G401 (cell line): ENCODE measurements around the gene COL9A3. TPM values are rescaled to one million over a fixed set of nuclear protein-coding genes. Genes with fewer than 3 reads are reported as not detected.
A peak's percentile ranks its signal among the peaks of the same experiment; 100 is the strongest.
"Not testable (repeated sequence)": the region's sequence is repeated elsewhere in the genome, so short reads cannot be mapped to it uniquely, and the experiment has no call there.

Experiments
- DNase-seq: peaks from one replicate; pipeline ENCODE4 v3.0.0-alpha.2; 2015; ENCODE audit warnings: low spot score
- in situ Hi-C: cut with HindIII; loops from 2 replicates; pipeline ENCODE4 v1.10.0; 2016; ENCODE audit warnings: low sequenced_read_pairs, mixed read lengths
- total RNA-seq: library from RNA; depleted of rRNA; stranded (reverse); fragments of >200 nt; shearing (Covaris generic); gene quantifications from 2 replicates; pipeline ENCODE4 v1.2.3, GENCODE V29; 2014

Gene COL9A3
- total RNA-seq, 1 experiment from 2014 or later: 8.6 TPM

- in situ Hi-C loops: no loop called here
- DNase-seq: no peak
Observed at GRCh38 chr20:62845416-62846160, 28.7 kb downstream of the COL9A3 start.

- no peak for DNase-seq
- in situ Hi-C loops: no loop called here
Observed at GRCh38 chr20:62846166-62846890, 29.5 kb downstream of the COL9A3 start.

GRCh38 chr20:62848917-62849316 is 32.1 kb downstream of the COL9A3 start:
- in situ Hi-C loops, DNase-seq: not testable (repeated sequence)

- in situ Hi-C loops: no loop called here
- DNase-seq: no peak
Observed at GRCh38 chr20:62849431-62849830, 32.6 kb downstream of the COL9A3 start.

GRCh38 chr20:62850333-62850974 is 33.6 kb downstream of the COL9A3 start:
- in situ Hi-C loops: no loop called here
- no peak for DNase-seq

- DNase-seq: no peak
- in situ Hi-C loops: no loop called here
Observed at GRCh38 chr20:62852196-62852595, 35.3 kb downstream of the COL9A3 start.

- in situ Hi-C loops: no loop called here
Observed at GRCh38 chr20:62852841-62853240, 36.0 kb downstream of the COL9A3 start.

GRCh38 chr20:62853304-62853703 is 36.5 kb downstream of the COL9A3 start:
- in situ Hi-C loops, DNase-seq: not testable (repeated sequence)

More at GRCh38 chr20:62852841-62853240, 36.0 kb downstream of the COL9A3 start:
- DNase-seq: no peak

GRCh38 chr20:62854121-62854520 is 37.3 kb downstream of the COL9A3 start:
- in situ Hi-C loops: no loop called here
- no peak for DNase-seq

- DNase-seq: no peak
- in situ Hi-C loops: no loop called here
Observed at GRCh38 chr20:62855120-62855519, 38.3 kb downstream of the COL9A3 start.

GRCh38 chr20:62856931-62857619 is 40.2 kb downstream of the COL9A3 start:
- in situ Hi-C loops: no loop called here
- DNase-seq: no peak

- in situ Hi-C loops: no loop called here
- DNase-seq: no peak
Observed at GRCh38 chr20:62858058-62858830, 41.4 kb downstream of the COL9A3 start.

GRCh38 chr20:62859721-62860120 is 42.9 kb downstream of the COL9A3 start:
- no peak for DNase-seq
- in situ Hi-C loops: no loop called here

- in situ Hi-C loops: no loop called here
- peak; percentile 33 for DNase-seq
Observed at GRCh38 chr20:62860391-62860923, 43.6 kb downstream of the COL9A3 start.

GRCh38 chr20:62860924-62861691 is 44.3 kb downstream of the COL9A3 start:
- DNase-seq: no peak
- in situ Hi-C loops: no loop called here

GRCh38 chr20:62861726-62862336 is 45.0 kb downstream of the COL9A3 start, which contains the start of gene TCFL5:
TCFL5 (minus strand) TSS chr20:62861822; CDS start chr20:62861670, 152 bp downstream.
- in situ Hi-C loops: no loop called here
- peak; percentile 73 for DNase-seq

GRCh38 chr20:62864207-62864606 is 47.4 kb downstream of the COL9A3 start:
- in situ Hi-C loops: no loop called here
- DNase-seq: no peak
